DLD1 (cell line): ENCODE measurements around the gene DPM2.

Experiments
- in situ Hi-C: cut with HindIII; loops from 2 replicates; pipeline ENCODE4 v1.10.0; 2017; ENCODE audit warnings: low sequenced_read_pairs

Gene DPM2

GRCh38 chr9:127973169-127974000 is 35.7 kb upstream of the DPM2 start:
- in situ Hi-C loops: no loop called here

- in situ Hi-C loops: no loop called here
These were observed 34.7 kb upstream of the DPM2 start for GRCh38 chr9:127972236-127972871.

GRCh38 chr9:127971357-127972235 is 33.9 kb upstream of the DPM2 start:
- in situ Hi-C loops: no loop called here

- in situ Hi-C loops: no loop called here
These were observed 33.0 kb upstream of the DPM2 start for GRCh38 chr9:127970401-127971313.

- in situ Hi-C loops: no loop called here
These were observed 31.2 kb upstream of the DPM2 start for GRCh38 chr9:127968700-127969383.

GRCh38 chr9:127968042-127968441 is 30.4 kb upstream of the DPM2 start:
- in situ Hi-C loops: no loop called here

- in situ Hi-C loops: no loop called here
These were observed 29.6 kb upstream of the DPM2 start for GRCh38 chr9:127967151-127967809.

- in situ Hi-C loops: no loop called here
These were observed 28.9 kb upstream of the DPM2 start for GRCh38 chr9:127966416-127967150.

GRCh38 chr9:127965953-127966352 is 28.3 kb upstream of the DPM2 start:
- in situ Hi-C loops: no loop called here

- in situ Hi-C loops: no loop called here
These were observed 25.9 kb upstream of the DPM2 start for GRCh38 chr9:127963359-127964064.

- in situ Hi-C loops: no loop called here
These were observed 25.3 kb upstream of the DPM2 start for GRCh38 chr9:127963041-127963358.

GRCh38 chr9:127962278-127962677 is 24.6 kb upstream of the DPM2 start:
- in situ Hi-C loops: no loop called here

GRCh38 chr9:127961613-127962155 is 24.0 kb upstream of the DPM2 start:
- in situ Hi-C loops: no loop called here

- in situ Hi-C loops: no loop called here
These were observed 23.5 kb upstream of the DPM2 start for GRCh38 chr9:127961155-127961490.

GRCh38 chr9:127960410-127961154 is 22.9 kb upstream of the DPM2 start:
- in situ Hi-C loops: no loop called here

GRCh38 chr9:127959841-127960409 is 22.3 kb upstream of the DPM2 start:
- in situ Hi-C loops: no loop called here

GRCh38 chr9:127959398-127959797 is 21.7 kb upstream of the DPM2 start:
- in situ Hi-C loops: no loop called here
